Activated naive CD8-positive, alpha-beta T cell (primary cell): ENCODE measurements around the gene BMP2K.
A peak's percentile ranks its signal among the peaks of the same experiment; 100 is the strongest.
"Not testable (repeated sequence)": the region's sequence is repeated elsewhere in the genome, so short reads cannot be mapped to it uniquely, and the experiment has no call there.

ENCODE experiments used
- H3K27ac Mint-ChIP-seq: one replicate; pipeline ENCODE4 v1.8.0; 2021; ENCODE audit warnings: mixed read lengths
- H3K27me3 Mint-ChIP-seq: one replicate; pipeline ENCODE4 v1.8.0; 2021; ENCODE audit warnings: mixed read lengths
- H3K36me3 Mint-ChIP-seq: one replicate; pipeline ENCODE4 v1.8.0; 2021; ENCODE audit warnings: mixed read lengths
- H3K4me1 Mint-ChIP-seq: one replicate; pipeline ENCODE4 v1.8.0; 2021; ENCODE audit warnings: low read depth, mixed read lengths
- H3K4me3 Mint-ChIP-seq: one replicate; pipeline ENCODE4 v1.8.0; 2021; ENCODE audit warnings: mild to moderate bottlenecking, mixed read lengths
- H3K9me3 Mint-ChIP-seq: one replicate; pipeline ENCODE4 v1.8.0; 2021; ENCODE audit warnings: low read depth, mixed read lengths

The BMP2K gene

GRCh38 chr4:78774417-78774816 lies 1.7 kb upstream of the BMP2K start:
- Mint-ChIP-seq H3K9me3 (no peaks in the 10 kb centered on the region), H3K27me3 (no peaks in the 10 kb centered on the region), H3K27ac (peak overlapping the region; percentile 96), H3K4me1 (peaks cover 17% of the 10 kb centered on the region), H3K36me3 (no peaks in the 10 kb centered on the region), H3K4me3 (peak overlapping the region; percentile 94)

GRCh38 chr4:78775303-78776078 lies 659 bp upstream of the BMP2K start:
- Mint-ChIP-seq H3K27me3 (no peaks in the 10 kb centered on the region), H3K9me3 (no peaks in the 10 kb centered on the region), H3K27ac (peak overlapping the region; percentile 96), H3K4me3 (peak overlapping the region; percentile 94), H3K36me3 (no peaks in the 10 kb centered on the region), H3K4me1 (peaks cover 13% of the 10 kb centered on the region)

GRCh38 chr4:78776729-78777575 lies 802 bp downstream of the BMP2K start:
- Mint-ChIP-seq H3K36me3 (no peaks in the 10 kb centered on the region), H3K9me3 (no peaks in the 10 kb centered on the region), H3K4me1 (peaks cover 13% of the 10 kb centered on the region), H3K27me3 (no peaks in the 10 kb centered on the region), H3K27ac (peak overlapping the region; percentile 83), H3K4me3 (no peak overlapping the region)

DNA sequence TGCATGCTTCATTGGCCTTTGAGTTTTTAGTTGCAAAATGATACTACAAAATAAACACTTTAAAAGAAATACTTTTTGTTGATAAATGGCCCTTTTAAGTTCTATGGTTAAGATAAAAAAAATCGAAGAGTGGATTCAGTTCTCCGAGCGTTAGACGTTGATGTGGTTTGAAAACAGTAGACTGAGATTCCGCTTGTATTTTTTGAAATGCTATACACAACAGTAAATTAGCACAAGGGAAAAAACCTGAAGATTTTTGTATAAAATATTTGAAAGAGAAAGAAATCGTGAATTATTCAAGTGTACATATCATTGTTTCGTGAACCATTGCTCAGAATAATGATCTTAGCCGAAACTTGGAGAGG lies 1.4 kb downstream of the BMP2K start:
- peak overlapping the region; percentile 83 for H3K27ac Mint-ChIP-seq
- H3K4me3 Mint-ChIP-seq = no peak overlapping the region
- H3K36me3 Mint-ChIP-seq = no peaks in the 10 kb centered on the region
- no peaks in the 10 kb centered on the region for H3K27me3 Mint-ChIP-seq
- H3K9me3 Mint-ChIP-seq = no peaks in the 10 kb centered on the region
- H3K4me1 Mint-ChIP-seq = peaks cover 14% of the 10 kb centered on the region

- peaks cover 16% of the 10 kb centered on the region for H3K4me1 Mint-ChIP-seq
- H3K9me3 Mint-ChIP-seq = no peaks in the 10 kb centered on the region
- H3K27me3 Mint-ChIP-seq = no peaks in the 10 kb centered on the region
- H3K27ac Mint-ChIP-seq = no peak overlapping the region
- H3K36me3 Mint-ChIP-seq = no peaks in the 10 kb centered on the region
- no peak overlapping the region for H3K4me3 Mint-ChIP-seq
Observed at GRCh38 chr4:78778530-78778929, 2.4 kb downstream of the BMP2K start.

DNA sequence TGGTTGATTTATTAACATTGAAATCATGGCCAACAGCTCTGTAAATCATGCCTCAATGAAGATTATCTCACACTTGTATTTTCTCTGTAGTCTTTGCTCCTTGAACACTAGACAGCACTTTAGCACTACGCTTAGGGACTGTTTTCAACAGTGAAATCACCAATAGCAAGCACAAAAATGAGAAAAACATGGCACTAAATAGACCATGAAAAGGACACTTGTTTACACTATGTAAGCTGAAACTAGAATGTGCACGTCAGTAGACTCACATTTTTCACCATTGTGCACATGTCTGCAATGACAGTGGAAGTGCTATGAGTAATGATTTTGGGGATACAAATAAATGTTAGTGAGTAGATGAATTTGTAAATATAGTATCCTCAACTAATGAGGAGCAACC lies 3.1 kb downstream of the BMP2K start:
- peaks cover 17% of the 10 kb centered on the region for H3K4me1 Mint-ChIP-seq
- H3K4me3 Mint-ChIP-seq = no peak overlapping the region
- no peaks in the 10 kb centered on the region for H3K27me3 Mint-ChIP-seq
- no peak overlapping the region for H3K27ac Mint-ChIP-seq
- H3K36me3 Mint-ChIP-seq = no peaks in the 10 kb centered on the region
- no peaks in the 10 kb centered on the region for H3K9me3 Mint-ChIP-seq

DNA sequence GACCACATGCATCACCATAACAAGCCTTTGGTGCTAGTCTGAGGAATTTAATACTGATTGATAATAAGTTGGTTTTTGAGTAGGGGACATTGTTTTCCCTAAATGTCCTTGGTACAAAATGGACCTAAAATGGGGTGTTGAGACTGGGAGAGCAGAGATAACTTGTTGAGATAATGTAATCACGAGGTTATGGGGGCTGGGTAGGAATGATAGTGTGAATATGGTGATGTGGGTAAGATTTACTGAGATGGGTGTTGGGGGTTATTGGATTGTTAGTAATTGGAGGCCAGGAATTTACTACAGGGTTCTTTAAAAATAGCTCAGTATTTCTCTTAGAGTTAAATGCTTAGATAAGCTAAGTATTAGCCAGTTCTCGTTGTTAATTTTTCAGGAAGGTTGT lies 3.9 kb downstream of the BMP2K start:
- peaks cover 14% of the 10 kb centered on the region for H3K4me1 Mint-ChIP-seq
- H3K27ac Mint-ChIP-seq = no peak overlapping the region

DNA sequence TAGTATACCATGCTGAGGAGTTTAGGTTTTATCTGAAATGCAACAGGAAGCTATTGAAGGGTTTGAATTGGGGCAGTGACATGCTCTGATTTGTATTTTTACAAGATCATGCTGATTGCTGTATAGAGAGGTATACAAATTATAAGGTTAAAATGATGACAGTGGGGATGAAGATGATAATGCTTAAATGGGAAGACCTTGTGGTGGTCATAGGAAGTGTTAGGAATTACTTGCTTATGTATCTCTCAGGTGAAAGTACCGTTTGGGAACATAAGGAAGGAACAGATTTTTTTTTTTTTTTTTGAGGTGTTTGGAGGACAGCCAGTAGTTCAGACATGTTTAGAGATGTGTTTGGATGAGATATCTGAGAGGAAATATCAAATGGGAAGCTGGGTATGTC lies 5.0 kb downstream of the BMP2K start:
- Mint-ChIP-seq H3K36me3 (peaks cover 6% of the 10 kb centered on the region), H3K4me3 (no peak overlapping the region), H3K27me3 (no peaks in the 10 kb centered on the region), H3K27ac (no peak overlapping the region), H3K9me3 (no peaks in the 10 kb centered on the region), H3K4me1 (peaks cover 13% of the 10 kb centered on the region)

More for the DNA sequence above, 3.9 kb downstream of the BMP2K start:
- H3K27me3 Mint-ChIP-seq = no peaks in the 10 kb centered on the region
- H3K36me3 Mint-ChIP-seq = peaks cover 3% of the 10 kb centered on the region
- H3K9me3 Mint-ChIP-seq = no peaks in the 10 kb centered on the region
- H3K4me3 Mint-ChIP-seq = no peak overlapping the region

DNA sequence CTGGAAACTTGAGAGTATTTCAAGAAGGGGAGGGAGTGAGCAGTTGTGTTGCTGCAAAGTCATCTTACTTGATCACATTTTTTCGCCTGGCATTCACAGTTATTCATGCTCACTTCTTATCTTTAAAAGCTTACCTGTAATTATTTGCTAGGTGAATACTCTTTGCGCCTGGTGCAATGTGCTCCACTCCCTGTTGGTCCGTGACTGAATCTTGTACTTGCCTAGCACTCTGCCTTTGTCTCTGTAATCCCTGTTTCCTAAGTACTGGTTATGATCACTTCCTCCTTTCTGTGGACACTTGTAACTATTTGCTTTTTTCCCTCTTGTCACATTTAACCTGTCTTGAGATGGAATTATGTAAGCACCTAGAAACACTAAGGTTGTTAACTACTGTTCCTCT lies 5.8 kb downstream of the BMP2K start:
- Mint-ChIP-seq H3K4me1 (peaks cover 14% of the 10 kb centered on the region), H3K9me3 (no peaks in the 10 kb centered on the region), H3K4me3 (no peak overlapping the region), H3K27me3 (no peaks in the 10 kb centered on the region), H3K27ac (no peak overlapping the region), H3K36me3 (peaks cover 6% of the 10 kb centered on the region)

DNA sequence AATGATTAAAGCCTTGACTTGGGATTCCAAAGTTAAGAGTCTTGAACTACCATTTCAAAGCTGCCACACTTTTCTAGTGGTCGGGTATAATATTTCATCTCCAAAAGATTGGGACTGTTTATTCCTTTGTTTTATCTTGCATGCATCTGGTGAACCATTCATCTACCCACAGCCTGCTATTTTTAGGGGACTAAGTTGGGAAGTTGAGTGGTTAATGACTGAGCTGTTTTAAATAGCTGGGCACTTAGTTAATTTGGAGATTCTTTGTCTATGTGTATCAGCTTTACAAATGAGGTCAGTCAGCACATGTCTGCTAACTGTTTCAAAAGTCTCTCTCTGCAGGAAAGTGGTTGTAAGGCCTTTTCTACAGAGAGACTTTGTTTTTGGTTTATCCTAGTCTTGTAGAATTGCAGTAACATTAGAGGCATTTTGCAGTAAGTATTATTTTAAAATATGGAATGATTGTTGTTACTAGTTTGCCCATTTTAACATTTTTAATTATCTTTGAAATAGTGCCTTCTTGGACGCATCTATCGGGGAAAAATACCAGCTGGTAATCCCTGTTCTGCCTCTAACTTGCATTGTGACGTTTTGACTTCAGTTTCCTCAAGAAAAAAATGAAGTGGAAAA lies 8.2 kb downstream of the BMP2K start:
- Mint-ChIP-seq H3K36me3 (peaks cover 8% of the 10 kb centered on the region), H3K27ac (no peak overlapping the region), H3K9me3 (no peaks in the 10 kb centered on the region), H3K27me3 (no peaks in the 10 kb centered on the region), H3K4me3 (no peak overlapping the region), H3K4me1 (peaks cover 25% of the 10 kb centered on the region)

GRCh38 chr4:78787392-78788006 lies 11.3 kb downstream of the BMP2K start:
- H3K27ac Mint-ChIP-seq = no peak overlapping the region
- peaks cover 28% of the 10 kb centered on the region for H3K4me1 Mint-ChIP-seq
- H3K9me3 Mint-ChIP-seq = no peaks in the 10 kb centered on the region
- no peaks in the 10 kb centered on the region for H3K27me3 Mint-ChIP-seq
- H3K4me3 Mint-ChIP-seq = no peak overlapping the region
- H3K36me3 Mint-ChIP-seq = peaks cover 14% of the 10 kb centered on the region

- H3K27ac Mint-ChIP-seq = no peak overlapping the region
- H3K36me3 Mint-ChIP-seq = peaks cover 14% of the 10 kb centered on the region
- no peaks in the 10 kb centered on the region for H3K27me3 Mint-ChIP-seq
- H3K4me1 Mint-ChIP-seq = peaks cover 24% of the 10 kb centered on the region
- no peak overlapping the region for H3K4me3 Mint-ChIP-seq
- no peaks in the 10 kb centered on the region for H3K9me3 Mint-ChIP-seq
Observed at GRCh38 chr4:78788007-78788889, 12.1 kb downstream of the BMP2K start.

GRCh38 chr4:78795594-78796416 lies 19.7 kb downstream of the BMP2K start:
- H3K4me1 Mint-ChIP-seq = peaks cover 13% of the 10 kb centered on the region
- not testable (repeated sequence) for H3K36me3 Mint-ChIP-seq, H3K4me3 Mint-ChIP-seq, H3K27ac Mint-ChIP-seq, H3K27me3 Mint-ChIP-seq, H3K9me3 Mint-ChIP-seq
